ENCODE data around the gene SBK3.
"Not testable (repeated sequence)": the region's sequence is repeated elsewhere in the genome, so short reads cannot be mapped to it uniquely, and the experiment has no call there.

SBK3 gene

DNA sequence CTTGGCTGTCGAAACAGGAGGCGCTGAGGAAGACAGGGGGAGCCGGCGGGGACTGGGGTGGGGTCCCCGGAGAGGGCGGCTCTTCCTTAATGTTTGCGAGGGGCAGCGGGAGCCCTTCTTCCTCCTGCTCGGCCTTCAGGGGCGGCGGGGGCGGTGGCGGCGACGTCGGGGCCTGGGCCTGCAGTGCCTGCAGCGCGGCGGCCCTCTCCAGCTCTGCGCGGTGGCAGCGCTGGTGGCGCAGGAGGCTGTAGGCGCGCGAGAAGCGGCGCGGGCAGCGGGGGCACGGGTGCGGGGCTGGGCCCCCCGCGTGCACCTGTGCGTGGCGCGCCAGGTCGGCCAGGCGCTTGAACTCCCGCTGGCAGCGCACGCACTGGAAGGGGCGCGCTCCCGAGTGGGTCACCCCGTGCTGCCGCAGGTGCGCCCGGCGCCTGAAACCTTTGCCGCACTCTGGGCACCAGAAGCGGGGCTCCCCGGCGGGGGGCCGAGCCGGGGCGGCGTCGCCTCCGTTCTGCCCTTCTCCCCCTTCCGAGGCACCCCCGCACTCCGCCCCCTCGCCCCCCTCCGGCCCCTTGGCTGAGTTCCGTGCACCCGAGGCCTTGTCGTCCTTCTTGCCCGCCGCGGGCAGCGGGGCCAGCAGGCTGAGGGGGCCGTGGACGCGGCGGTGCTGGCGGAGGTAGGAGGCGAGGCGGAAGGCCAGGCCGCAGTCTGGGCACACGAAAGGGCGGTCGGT, 32.9 kb upstream of the SBK3 start:
- DNase-seq = no peak
- H3K4me3 ChIP-seq (ENCODE audit: control insufficient read depth in 1 of 7, extremely low read depth in 1 of 7, insufficient read depth in 4 of 7, low read depth in 2 of 7, low read length in 6 of 7) = no peak overlapping the region
- no peaks in the 10 kb centered on the region for H3K27me3 ChIP-seq (replicated peaks in 2 of 5; ENCODE audit: control insufficient read depth in 4 of 5, insufficient read depth in 5 of 5, low read length in 4 of 5)
- WGBS (ENCODE audit: insufficient coverage) = 98% methylated on average over 54 of the region's 83 CpGs
- H3K4me1 ChIP-seq (ENCODE audit: control extremely low read depth in 1 of 4, control insufficient read depth in 4 of 4, insufficient read depth in 4 of 4, low read length in 3 of 4) = peaks cover 0 to 17% (median 14%) of the 10 kb centered on the region in 4 experiments
- ChIA-PET POLR2A (no interaction called here), CTCF (no interaction called here)
- no peaks in the 10 kb centered on the region for H3K9me3 ChIP-seq (ENCODE audit: control extremely low read depth in 1 of 5, control insufficient read depth in 4 of 5, insufficient read depth in 2 of 5, low read depth in 1 of 5, low read length in 4 of 5)
- no peak overlapping the region for H3K27ac ChIP-seq (ENCODE audit: insufficient read depth in 1 of 2, low read depth in 1 of 2, low read length in 2 of 2, poor library complexity in 1 of 2, severe bottlenecking in 2 of 2)
- peaks cover 0 to 18% (median 10%) of the 10 kb centered on the region in 4 experiments for H3K36me3 ChIP-seq (ENCODE audit: control insufficient read depth in 4 of 4, insufficient read depth in 4 of 4, low read length in 3 of 4)

DNA sequence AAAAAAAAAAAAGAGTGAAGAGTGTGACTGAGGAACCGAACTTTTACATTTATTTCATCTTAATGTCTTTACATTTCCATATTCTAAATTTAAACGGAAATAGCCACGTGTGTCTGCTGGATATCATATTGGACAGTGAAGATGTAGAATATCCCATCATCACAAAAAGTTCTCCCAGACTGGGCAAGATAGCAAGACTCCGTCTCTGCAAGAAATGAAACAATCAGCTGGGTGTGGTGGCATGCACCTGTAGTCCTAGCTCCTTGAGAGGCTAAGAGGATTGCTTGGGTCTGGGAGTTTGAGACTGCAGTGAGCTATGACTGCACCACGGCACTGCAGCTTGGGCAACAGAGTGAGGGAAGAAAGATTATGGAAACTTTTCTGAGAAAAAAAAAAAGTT, 31.4 kb upstream of the SBK3 start:
- Histone ChIP-seq H3K36me3 (ENCODE audit: control insufficient read depth in 4 of 4, insufficient read depth in 4 of 4, low read length in 3 of 4) (peaks cover 0 to 18% (median 10%) of the 10 kb centered on the region in 4 experiments), H3K4me1 (ENCODE audit: control extremely low read depth in 1 of 4, control insufficient read depth in 4 of 4, insufficient read depth in 4 of 4, low read length in 3 of 4) (peaks cover 0 to 17% (median 13%) of the 10 kb centered on the region in 4 experiments), H3K27me3 (replicated peaks in 2 of 5; ENCODE audit: control insufficient read depth in 4 of 5, insufficient read depth in 5 of 5, low read length in 4 of 5) (no peaks in the 10 kb centered on the region), H3K4me3 (ENCODE audit: control insufficient read depth in 1 of 7, extremely low read depth in 1 of 7, insufficient read depth in 4 of 7, low read depth in 2 of 7, low read length in 6 of 7) (no peak overlapping the region), H3K27ac (ENCODE audit: insufficient read depth in 1 of 2, low read depth in 1 of 2, low read length in 2 of 2, poor library complexity in 1 of 2, severe bottlenecking in 2 of 2) (no peak overlapping the region), H3K9me3 (ENCODE audit: control extremely low read depth in 1 of 5, control insufficient read depth in 4 of 5, insufficient read depth in 2 of 5, low read depth in 1 of 5, low read length in 4 of 5) (no peaks in the 10 kb centered on the region)
- WGBS (ENCODE audit: insufficient coverage) = 91% methylated on average over 1 of the region's 5 CpGs
- POLR2A ChIA-PET = no interaction called here
- no peak for DNase-seq
- CTCF ChIA-PET = interaction anchor here (0.5 kb wide), 1 partner anchor 44 kb away, joined by 3 read pairs; no protein-coding TSS in a partner anchor

DNA sequence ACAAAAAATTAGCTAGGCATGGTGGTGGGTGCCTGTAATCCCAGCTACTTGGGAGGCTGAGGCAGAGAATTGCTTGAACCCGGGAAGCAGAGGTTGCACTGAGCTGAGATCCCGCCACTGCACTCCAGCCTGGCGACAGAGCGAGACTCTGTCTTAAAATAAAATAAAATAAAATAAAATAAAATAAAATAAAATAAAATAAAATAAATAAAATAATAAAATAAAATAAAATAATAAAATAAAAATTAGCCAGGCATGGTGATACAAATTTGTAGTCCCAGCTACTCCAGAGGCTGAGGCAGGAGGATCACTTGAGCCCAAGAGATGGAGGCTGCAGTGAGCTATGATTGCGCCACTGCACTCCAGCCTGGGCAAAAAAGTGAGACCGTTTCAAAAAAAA, 28.6 kb upstream of the SBK3 start:
- POLR2A ChIA-PET; H3K9me3 ChIP-seq (ENCODE audit: control extremely low read depth in 1 of 5, control insufficient read depth in 4 of 5, insufficient read depth in 2 of 5, low read depth in 1 of 5, low read length in 4 of 5); H3K4me1 ChIP-seq (ENCODE audit: control extremely low read depth in 1 of 4, control insufficient read depth in 4 of 4, insufficient read depth in 4 of 4, low read length in 3 of 4); DNase-seq; H3K27ac ChIP-seq (ENCODE audit: insufficient read depth in 1 of 2, low read depth in 1 of 2, low read length in 2 of 2, poor library complexity in 1 of 2, severe bottlenecking in 2 of 2); H3K27me3 ChIP-seq (replicated peaks in 2 of 5; ENCODE audit: control insufficient read depth in 4 of 5, insufficient read depth in 5 of 5, low read length in 4 of 5); H3K4me3 ChIP-seq (ENCODE audit: control insufficient read depth in 1 of 7, extremely low read depth in 1 of 7, insufficient read depth in 4 of 7, low read depth in 2 of 7, low read length in 6 of 7): not testable (repeated sequence)
- CTCF ChIA-PET = interaction anchor here (0.7 kb wide), 1 partner anchor 114 kb away, joined by 3 read pairs; no protein-coding TSS in a partner anchor
- no CpG with 5 or more reads among the region's 6 CpGs for WGBS (ENCODE audit: insufficient coverage)
- peaks cover 0 to 17% (median 9%) of the 10 kb centered on the region in 4 experiments for H3K36me3 ChIP-seq (ENCODE audit: control insufficient read depth in 4 of 4, insufficient read depth in 4 of 4, low read length in 3 of 4)

DNA sequence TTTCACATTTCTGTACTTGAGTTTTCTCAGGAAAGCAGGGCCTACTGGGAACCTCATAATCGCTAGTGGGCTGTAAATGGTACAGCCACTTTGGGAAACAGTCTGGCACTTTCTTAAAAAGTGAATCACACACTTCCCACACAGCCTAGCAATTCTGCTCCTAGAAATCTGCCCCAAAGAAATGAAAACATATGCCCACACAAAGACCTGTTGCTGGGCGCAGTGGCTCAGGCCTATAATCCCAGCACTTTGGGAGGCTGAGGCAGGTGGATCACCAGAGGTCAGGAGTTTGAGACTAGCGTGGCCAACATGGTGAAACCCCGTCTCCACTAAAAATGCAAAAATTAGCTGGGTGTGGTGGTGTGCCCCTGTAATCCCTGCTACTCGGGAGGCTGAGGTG, 24.1 kb upstream of the SBK3 start:
- H3K27me3 ChIP-seq (replicated peaks in 2 of 5; ENCODE audit: control insufficient read depth in 4 of 5, insufficient read depth in 5 of 5, low read length in 4 of 5); H3K9me3 ChIP-seq (ENCODE audit: control extremely low read depth in 1 of 5, control insufficient read depth in 4 of 5, insufficient read depth in 2 of 5, low read depth in 1 of 5, low read length in 4 of 5); H3K4me1 ChIP-seq (ENCODE audit: control extremely low read depth in 1 of 4, control insufficient read depth in 4 of 4, insufficient read depth in 4 of 4, low read length in 3 of 4); H3K27ac ChIP-seq (ENCODE audit: insufficient read depth in 1 of 2, low read depth in 1 of 2, low read length in 2 of 2, poor library complexity in 1 of 2, severe bottlenecking in 2 of 2); POLR2A ChIA-PET; DNase-seq; H3K4me3 ChIP-seq (ENCODE audit: control insufficient read depth in 1 of 7, extremely low read depth in 1 of 7, insufficient read depth in 4 of 7, low read depth in 2 of 7, low read length in 6 of 7); H3K36me3 ChIP-seq (ENCODE audit: control insufficient read depth in 4 of 4, insufficient read depth in 4 of 4, low read length in 3 of 4): not testable (repeated sequence)
- CTCF ChIA-PET = interaction anchor here (0.6 kb wide), 1 partner anchor 391 kb away, joined by 3 read pairs; no protein-coding TSS in a partner anchor
- 100% methylated on average over 1 of the region's 5 CpGs for WGBS (ENCODE audit: insufficient coverage)

DNA sequence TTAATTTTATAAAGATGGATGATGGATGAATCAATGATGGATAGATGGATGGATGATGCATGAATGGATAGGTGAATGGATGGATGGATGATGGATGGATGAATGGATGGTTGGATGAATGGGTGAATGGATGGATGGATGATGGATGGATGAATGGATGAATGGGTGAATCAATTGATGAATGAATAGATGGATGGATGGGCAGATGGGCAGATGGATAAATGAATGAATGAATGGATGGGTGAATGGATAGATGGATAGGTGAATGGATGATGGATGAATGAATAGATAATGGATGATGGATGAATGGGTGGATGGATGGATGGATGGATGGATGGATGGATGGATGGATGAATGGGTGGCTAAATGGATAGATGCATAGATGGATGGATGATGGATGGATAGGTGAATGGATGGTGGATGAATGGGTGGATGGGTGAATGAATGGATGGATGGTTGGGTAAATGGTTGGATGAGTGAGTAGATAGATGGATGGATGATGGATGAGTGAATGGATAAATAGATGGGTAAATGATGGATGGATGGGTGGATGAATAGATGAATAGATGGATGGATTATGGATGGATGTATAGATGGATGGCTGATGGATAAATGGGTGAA, 22.5 kb upstream of the SBK3 start:
- no peaks in the 10 kb centered on the region for H3K9me3 ChIP-seq (ENCODE audit: control extremely low read depth in 1 of 5, control insufficient read depth in 4 of 5, insufficient read depth in 2 of 5, low read depth in 1 of 5, low read length in 4 of 5)
- H3K27me3 ChIP-seq (replicated peaks in 2 of 5; ENCODE audit: control insufficient read depth in 4 of 5, insufficient read depth in 5 of 5, low read length in 4 of 5) = no peaks in the 10 kb centered on the region
- no peak for DNase-seq
- H3K4me3 ChIP-seq (ENCODE audit: control insufficient read depth in 1 of 7, extremely low read depth in 1 of 7, insufficient read depth in 4 of 7, low read depth in 2 of 7, low read length in 6 of 7) = no peak overlapping the region
- H3K4me1 ChIP-seq (ENCODE audit: control extremely low read depth in 1 of 4, control insufficient read depth in 4 of 4, insufficient read depth in 4 of 4, low read length in 3 of 4) = no peaks in the 10 kb centered on the region
- ChIA-PET POLR2A (no interaction called here), CTCF (no interaction called here)
- H3K27ac ChIP-seq (ENCODE audit: insufficient read depth in 1 of 2, low read depth in 1 of 2, low read length in 2 of 2, poor library complexity in 1 of 2, severe bottlenecking in 2 of 2) = no peak overlapping the region
- H3K36me3 ChIP-seq (ENCODE audit: control insufficient read depth in 4 of 4, insufficient read depth in 4 of 4, low read length in 3 of 4) = no peaks in the 10 kb centered on the region

DNA sequence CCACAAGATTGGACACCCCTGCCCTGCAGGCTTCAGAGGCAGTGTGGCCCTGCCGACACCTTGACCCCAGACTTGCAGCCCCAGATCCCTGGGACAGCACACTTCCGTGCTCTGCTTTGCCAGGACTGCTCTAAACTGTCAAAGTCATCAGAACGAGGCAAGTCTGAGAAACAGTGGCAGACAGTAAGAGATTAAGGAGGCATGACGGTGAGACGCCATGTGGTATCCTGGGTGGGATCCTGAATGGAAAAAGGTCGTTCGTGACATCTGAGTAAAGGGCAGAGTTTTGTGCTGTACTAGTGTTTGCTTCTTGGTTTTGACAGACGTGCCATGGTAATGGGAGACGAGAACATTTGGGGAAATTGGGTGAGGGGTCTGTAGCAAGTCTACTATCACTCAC, 21.5 kb upstream of the SBK3 start:
- CTCF ChIA-PET = interaction anchor here (1.0 kb wide), 1 partner anchor 8 kb away, joined by 3 read pairs; no protein-coding TSS in a partner anchor
- no peaks in the 10 kb centered on the region for H3K36me3 ChIP-seq (ENCODE audit: control insufficient read depth in 4 of 4, insufficient read depth in 4 of 4, low read length in 3 of 4)
- H3K9me3 ChIP-seq (ENCODE audit: control extremely low read depth in 1 of 5, control insufficient read depth in 4 of 5, insufficient read depth in 2 of 5, low read depth in 1 of 5, low read length in 4 of 5) = no peaks in the 10 kb centered on the region
- no peaks in the 10 kb centered on the region for H3K27me3 ChIP-seq (replicated peaks in 2 of 5; ENCODE audit: control insufficient read depth in 4 of 5, insufficient read depth in 5 of 5, low read length in 4 of 5)
- WGBS (ENCODE audit: insufficient coverage) = 72% methylated on average over 7 of the region's 9 CpGs
- H3K4me1 ChIP-seq (ENCODE audit: control extremely low read depth in 1 of 4, control insufficient read depth in 4 of 4, insufficient read depth in 4 of 4, low read length in 3 of 4) = no peaks in the 10 kb centered on the region
- H3K4me3 ChIP-seq (ENCODE audit: control insufficient read depth in 1 of 7, extremely low read depth in 1 of 7, insufficient read depth in 4 of 7, low read depth in 2 of 7, low read length in 6 of 7) = no peak overlapping the region
- no peak for DNase-seq
- POLR2A ChIA-PET = no interaction called here
- no peak overlapping the region for H3K27ac ChIP-seq (ENCODE audit: insufficient read depth in 1 of 2, low read depth in 1 of 2, low read length in 2 of 2, poor library complexity in 1 of 2, severe bottlenecking in 2 of 2)

DNA sequence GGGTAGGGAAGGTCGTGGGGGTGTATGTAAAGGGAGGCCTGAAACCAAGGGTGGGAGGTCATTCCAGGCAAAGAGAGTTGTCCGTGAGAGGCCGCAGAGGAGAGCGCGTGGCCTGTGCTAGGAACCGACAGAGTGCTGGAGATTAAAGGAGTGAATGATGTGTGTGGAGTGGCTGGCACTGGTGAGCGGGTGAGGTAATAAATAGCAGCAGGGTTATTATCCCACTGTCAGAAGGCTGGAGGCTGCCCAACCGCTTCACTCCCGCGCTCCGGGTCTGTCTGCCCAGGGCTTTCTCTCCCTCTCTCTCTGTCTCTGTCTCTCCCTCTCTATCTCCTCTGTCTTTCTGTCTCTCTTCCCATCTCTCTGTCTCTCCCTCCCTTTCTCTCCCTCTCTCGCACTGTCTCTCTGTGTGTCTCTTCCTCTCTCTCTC, 17.9 kb upstream of the SBK3 start:
- Histone ChIP-seq H3K36me3 (ENCODE audit: control insufficient read depth in 4 of 4, insufficient read depth in 4 of 4, low read length in 3 of 4) (no peaks in the 10 kb centered on the region), H3K27ac (ENCODE audit: insufficient read depth in 1 of 2, low read depth in 1 of 2, low read length in 2 of 2, poor library complexity in 1 of 2, severe bottlenecking in 2 of 2) (no peak overlapping the region), H3K27me3 (replicated peaks in 2 of 5; ENCODE audit: control insufficient read depth in 4 of 5, insufficient read depth in 5 of 5, low read length in 4 of 5) (peaks cover 0 to 2% (median 0%) of the 10 kb centered on the region in 5 experiments), H3K4me1 (ENCODE audit: control extremely low read depth in 1 of 4, control insufficient read depth in 4 of 4, insufficient read depth in 4 of 4, low read length in 3 of 4) (no peaks in the 10 kb centered on the region), H3K4me3 (ENCODE audit: control insufficient read depth in 1 of 7, extremely low read depth in 1 of 7, insufficient read depth in 4 of 7, low read depth in 2 of 7, low read length in 6 of 7) (no peak overlapping the region), H3K9me3 (ENCODE audit: control extremely low read depth in 1 of 5, control insufficient read depth in 4 of 5, insufficient read depth in 2 of 5, low read depth in 1 of 5, low read length in 4 of 5) (no peaks in the 10 kb centered on the region)
- 86% methylated on average over 11 of the region's 12 CpGs for WGBS (ENCODE audit: insufficient coverage)
- POLR2A ChIA-PET = no interaction called here
- DNase-seq = no peak
- CTCF ChIA-PET = no interaction called here

Data from common myeloid progenitor, CD34-positive (primary cell).